Measurements from ENCODE around the gene ITGBL1.

Gene ITGBL1

DNA sequence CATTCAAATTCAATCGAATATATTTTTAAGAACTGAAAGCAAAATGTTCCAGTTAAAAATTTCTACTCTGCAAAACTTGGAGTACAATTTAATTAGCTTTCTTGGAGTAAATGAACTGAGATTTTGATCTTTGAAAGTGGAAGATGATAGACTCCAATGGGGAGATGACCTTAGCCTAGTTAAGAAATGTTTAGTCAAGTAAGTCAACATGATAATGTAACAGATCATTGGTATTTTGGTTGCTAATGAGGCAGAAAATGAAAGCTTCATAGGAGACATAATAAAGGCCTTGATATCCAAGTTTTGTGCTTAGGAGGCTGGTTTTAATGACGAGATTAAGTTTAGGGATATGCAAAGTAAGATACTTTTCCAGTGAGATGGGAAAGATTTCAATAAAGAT, 181.7 kb downstream of the ITGBL1 start:
- no peak for DNase-seq

GRCh38 chr13:101639711-101640110, 187.2 kb downstream of the ITGBL1 start:
- DNase-seq = no peak

DNA sequence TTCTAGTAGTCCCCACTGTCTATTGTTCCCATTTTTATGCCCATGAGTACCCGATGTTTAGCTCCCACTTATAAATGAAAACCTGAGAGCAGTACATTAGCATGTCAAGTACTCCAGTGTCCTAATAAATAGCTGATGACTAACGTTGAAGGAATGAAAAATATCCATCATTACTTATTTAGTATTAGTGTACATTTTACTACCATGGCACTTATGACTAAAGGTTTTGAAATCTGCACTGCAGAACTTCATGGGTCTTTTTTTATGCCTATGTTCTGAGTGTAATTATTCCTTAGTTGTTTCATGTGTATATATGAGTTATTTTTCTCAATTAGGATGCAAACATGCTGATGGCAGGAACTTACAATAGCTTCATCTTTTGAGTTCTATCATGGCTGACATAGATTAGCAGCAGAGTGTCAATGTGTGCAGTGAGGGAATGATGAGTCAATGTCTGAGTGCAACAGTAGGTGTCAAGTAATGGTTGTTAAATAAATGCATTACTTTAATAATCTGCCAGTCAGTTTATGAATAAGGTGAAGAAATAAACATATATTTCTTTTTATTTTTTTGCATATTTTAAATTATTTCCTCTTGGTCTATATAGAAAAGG, 188.4 kb downstream of the ITGBL1 start:
- no peak for DNase-seq

DNA sequence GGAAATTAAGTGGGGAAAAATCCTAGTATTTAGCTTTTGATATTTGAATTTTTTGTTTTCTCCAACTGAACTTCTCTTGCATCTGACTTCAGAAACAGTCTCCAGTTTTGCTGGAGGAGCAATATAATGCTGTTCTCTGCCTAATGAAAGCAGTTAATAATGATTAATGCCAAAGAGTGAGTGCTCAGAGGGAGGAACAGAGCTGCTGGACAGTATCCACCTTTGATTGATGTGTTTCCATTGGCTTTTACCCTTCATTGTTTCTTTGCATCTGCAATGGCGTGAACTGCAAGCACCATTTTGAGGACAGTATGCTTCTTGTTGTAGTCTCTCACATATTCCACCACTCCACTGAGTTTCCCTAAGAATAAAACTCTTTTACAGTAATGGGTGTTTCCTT, 193.4 kb downstream of the ITGBL1 start:
- no peak for DNase-seq

DNA sequence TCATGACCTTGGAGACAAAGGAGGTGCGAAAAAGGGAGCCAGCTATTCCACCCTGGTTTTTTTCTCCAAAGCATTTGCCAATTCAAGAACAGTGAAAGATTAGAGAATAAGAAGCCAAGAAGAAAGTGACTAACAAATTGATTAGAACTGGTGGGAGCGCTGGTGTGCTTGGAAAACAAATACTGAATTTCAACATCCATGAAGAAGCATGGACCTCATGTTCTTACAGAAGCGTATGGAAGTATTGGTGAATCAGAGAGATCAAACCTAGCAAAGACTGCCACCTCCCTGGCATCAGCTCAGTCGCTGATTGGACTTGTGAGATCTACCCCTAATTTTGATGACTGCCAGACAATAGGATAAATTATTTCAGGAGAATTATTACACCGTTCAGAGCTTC, 195.3 kb downstream of the ITGBL1 start:
- DNase-seq = no peak

DNA sequence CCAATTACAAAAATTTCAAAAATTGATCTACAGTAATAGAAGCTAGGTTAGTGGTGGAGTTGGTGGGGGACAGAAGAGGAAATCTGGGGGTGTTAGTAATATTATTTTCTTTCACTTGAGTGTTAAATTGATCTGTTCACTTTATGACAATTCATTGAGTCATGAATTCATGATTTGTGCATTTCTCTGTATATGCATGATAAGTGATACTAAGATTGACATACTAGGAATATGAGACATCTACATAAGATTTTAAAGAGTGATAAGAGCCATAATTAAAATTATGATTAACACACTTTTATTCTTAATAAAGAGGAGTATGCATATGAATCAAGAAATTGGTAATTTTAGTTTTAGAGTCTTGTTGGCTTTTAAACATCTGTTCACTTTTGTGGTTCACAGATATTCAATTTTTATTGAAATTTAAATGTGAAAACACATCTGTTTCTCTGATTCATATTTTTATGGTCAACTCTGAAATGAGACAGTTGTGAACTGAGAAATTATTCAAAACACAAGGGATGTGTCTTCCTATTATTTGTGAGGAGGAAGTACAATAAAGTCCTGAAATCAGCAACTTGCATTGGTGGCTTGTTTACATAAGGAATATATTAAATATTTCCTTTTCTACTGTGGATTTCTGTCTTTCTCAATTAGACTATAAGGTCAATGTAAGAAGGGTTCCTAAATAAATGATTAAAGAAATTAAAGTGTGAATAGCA, 196.5 kb downstream of the ITGBL1 start:
- no peak for DNase-seq

- DNase-seq = no peak
Observed at GRCh38 chr13:101649488-101650126, 197.1 kb downstream of the ITGBL1 start.

GRCh38 chr13:101654883-101655282, 202.4 kb downstream of the ITGBL1 start:
- no peak for DNase-seq

GRCh38 chr13:101655435-101655834, 203.0 kb downstream of the ITGBL1 start:
- DNase-seq = no peak

- DNase-seq = no peak
Observed at GRCh38 chr13:101660711-101661110, 208.2 kb downstream of the ITGBL1 start.

DNA sequence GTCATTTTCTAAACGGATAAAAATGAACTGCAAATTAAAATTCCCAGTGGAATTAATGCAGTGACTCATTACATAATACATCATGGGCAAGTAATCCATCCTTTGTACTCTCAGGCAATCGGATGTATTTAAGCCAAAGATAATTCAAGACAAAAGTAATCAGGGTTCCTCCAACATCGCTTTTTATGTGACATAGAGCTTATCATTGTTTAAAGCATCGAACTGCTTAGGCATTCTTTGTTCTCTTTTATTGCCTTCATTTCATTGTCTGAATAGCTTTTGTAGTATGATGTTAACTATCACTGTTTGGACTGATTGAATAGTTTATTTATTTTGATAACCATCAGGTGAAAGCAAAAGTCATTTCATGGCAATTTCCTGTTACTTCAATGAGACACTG, 209.4 kb downstream of the ITGBL1 start:
- DNase-seq = no peak

DNA sequence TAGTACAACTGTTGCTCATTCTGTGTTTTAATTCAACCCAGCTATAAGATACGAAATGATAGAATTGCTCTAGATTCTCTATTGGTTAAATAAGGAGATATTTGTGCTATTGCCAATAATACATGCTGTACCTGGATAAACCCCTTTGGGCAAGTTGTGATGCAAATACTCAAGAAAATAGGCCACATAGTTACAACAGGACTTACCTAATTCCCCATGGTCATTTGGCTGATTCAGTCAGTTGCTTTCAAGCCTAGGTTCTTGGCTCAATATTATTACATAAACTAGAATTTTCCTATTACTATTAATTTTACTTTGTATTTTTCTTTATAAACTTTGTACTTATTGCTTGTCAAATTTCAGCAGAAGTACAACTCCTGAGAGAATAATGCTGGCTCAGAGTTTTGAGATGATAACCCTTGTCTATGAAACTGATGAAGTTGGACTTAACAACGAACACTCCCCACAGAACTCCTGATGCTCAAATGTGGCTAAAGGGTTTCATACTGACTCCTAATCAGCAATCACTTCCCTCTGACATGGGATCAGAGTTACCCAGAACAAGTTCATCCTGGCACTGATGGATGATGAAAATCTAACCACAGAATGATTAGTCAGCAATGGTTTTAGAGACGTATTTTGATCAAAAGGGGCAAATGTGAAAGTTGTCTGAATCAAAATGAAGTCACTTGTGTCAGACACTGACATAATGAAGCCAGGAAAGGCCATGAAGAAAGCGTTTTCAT, 221.1 kb downstream of the ITGBL1 start:
- no peak for DNase-seq

GRCh38 chr13:101681834-101682233, 229.4 kb downstream of the ITGBL1 start:
- DNase-seq = no peak

DNA sequence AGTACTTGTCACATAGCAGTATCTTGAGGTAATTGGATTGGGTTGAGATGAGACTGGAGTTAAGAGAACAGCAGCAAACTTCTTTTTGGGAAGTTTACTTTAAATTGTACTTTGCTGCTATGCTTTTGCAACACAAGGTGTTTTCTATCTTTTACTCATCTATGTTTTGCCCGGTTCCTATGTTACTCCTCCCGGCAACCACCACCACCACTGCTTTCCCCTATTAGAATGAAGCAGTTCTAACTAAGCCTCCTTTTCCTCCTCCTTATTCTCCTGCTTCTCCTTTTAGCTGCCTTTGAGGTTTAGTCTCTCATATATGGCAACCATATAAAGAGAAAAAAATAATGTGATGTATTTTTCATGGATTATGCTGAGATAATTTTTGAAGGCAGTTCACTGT, 233.5 kb downstream of the ITGBL1 start:
- DNase-seq = no peak

- DNase-seq = no peak
Observed at GRCh38 chr13:101690871-101691270, 238.4 kb downstream of the ITGBL1 start.

- no peak for DNase-seq
Observed at GRCh38 chr13:101691341-101691860, 238.9 kb downstream of the ITGBL1 start.

DNA sequence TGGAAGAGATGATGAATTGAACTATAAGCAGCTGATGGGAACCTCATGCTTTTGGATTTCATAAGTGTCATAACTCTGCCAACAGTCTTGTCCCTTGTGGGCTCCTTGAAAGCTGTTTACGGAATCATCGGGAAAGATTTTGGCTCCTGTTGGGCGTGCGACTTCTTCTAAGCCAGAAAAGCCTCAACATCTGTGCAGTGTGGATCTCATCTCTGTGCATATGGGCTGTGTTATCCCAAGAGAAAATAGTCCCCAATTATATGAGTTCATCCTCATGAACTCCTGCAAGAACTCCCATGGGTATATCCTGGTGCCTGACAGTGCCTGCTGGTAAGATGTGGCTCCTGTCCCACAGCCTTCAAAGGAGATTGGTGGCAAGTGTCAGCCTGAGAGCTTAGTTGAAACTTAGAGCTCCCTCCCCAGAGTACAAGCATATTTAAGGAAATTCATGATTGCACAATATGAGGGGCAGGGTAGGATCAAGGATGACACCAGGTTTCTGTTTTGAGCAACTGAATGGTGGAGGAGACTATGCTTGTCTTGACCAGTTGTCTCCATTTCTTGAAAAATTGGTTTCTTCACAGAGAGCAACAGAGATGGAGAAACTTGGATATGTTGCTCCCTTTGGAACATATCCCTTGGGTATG, 243.5 kb downstream of the ITGBL1 start:
- no peak for DNase-seq

GRCh38 chr13:101697745-101698144, 245.3 kb downstream of the ITGBL1 start:
- no peak for DNase-seq

- DNase-seq = no peak
Observed at GRCh38 chr13:101698400-101698799, 245.9 kb downstream of the ITGBL1 start.

GRCh38 chr13:101700598-101700997, 248.1 kb downstream of the ITGBL1 start:
- no peak for DNase-seq

DNA sequence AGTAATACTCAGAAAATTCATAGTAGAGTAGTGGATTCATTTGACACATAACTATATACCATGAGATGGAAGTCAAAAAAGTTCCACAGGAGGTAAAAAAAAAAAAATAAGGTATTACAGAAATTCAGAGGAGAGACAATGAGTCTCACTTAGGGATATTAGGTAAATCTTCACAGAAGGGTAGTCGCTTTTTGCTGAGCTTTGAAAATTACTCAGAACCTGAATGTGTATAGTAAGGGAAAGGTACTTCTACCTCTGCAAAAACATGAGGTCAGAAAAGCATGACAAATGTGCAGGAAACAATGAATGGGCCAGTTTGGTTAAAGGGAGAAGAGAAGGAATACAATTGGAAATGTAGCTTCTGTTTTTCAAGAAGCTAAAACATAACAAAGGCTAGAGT, 250.6 kb downstream of the ITGBL1 start:
- DNase-seq = no peak

- DNase-seq = no peak
Observed at GRCh38 chr13:101703838-101704237, 251.4 kb downstream of the ITGBL1 start.

DNA sequence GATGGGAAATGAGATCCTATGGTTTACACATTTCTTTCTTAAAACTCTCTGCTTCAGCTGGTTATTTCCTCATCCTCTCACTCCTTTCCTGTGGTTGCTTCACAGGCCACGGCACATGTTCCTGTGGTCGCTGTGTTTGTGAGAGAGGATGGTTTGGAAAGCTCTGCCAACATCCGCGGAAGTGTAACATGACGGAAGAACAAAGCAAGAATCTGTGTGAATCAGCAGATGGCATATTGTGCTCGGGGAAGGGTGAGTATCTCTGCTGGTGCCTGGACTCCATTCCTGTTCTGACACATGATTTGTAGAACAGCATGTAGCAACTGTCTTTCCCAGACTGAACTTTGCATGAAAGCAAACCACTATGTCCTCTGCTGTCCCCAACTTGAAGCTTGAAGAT, 254.2 kb downstream of the ITGBL1 start:
- DNase-seq = peak; percentile 60
